HCEC 1CT (cell line): ENCODE results near the gene WASL.
A peak's percentile ranks its signal among the peaks of the same experiment; 100 is the strongest.
"Not testable (repeated sequence)": the region's sequence is repeated elsewhere in the genome, so short reads cannot be mapped to it uniquely, and the experiment has no call there.

Experiments
- DNase-seq: peaks from one replicate; pipeline ENCODE4 v3.0.0-alpha.2; 2017

Gene WASL

DNA sequence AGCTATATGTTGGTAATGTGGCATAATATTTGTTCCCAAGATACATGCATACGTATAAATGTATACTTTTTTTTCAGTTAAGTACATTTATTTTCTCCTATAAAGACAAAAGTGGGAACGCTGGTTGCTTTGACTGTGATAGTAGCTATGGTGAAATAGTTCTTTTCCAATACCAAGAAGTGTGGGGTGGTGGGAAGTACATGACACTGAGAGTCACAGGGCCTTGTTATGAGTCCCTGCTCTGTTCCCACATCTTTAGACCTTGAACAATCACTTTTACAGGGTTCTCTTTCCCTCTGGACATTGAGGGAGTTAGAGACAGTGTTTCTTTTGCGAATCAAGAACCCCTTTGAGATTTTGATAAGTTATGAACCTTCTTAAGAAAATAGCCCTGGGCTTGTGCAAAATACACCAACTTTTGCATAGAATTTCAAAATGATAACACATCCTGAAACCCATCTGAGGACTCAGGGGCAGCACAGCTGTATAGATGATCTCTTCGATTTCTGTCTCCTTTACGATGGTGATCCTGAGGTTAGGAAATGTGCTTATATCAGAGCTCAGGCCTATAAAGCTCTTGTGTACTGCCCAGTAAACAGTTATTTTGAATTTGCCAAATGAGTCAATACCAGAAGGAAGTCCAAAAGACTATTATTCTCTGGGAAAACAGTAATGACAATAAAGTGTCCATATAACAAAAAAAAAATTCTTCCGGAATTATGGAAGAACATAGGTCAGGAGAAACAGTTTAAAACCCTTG lies 92.1 kb downstream of the WASL start:
- no peak for DNase-seq

DNA sequence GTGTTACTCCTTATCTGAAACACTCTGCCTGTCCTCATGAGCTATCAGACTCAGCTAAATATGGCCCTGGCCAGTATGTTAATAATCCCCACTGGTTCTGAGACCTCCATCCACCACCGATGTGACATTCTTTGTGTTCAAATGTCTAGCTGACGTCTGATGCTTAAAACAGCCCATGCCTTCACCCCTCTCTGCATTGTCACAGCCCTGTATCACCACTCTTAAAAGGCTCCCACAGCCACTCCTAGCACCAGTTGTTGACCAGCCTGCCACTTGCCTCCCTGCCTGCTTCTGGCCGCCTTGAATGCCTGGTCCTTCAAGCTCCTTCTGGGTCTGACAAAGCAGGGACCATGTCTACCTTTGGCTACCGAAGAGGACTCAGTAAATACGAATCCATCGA lies 93.2 kb downstream of the WASL start, which contains the start of gene LMOD2:
LMOD2 (plus strand) TSS at position 253 of the 400 bp plus-strand sequence; CDS start at position 351, 98 bp downstream.
- no peak for DNase-seq

DNA sequence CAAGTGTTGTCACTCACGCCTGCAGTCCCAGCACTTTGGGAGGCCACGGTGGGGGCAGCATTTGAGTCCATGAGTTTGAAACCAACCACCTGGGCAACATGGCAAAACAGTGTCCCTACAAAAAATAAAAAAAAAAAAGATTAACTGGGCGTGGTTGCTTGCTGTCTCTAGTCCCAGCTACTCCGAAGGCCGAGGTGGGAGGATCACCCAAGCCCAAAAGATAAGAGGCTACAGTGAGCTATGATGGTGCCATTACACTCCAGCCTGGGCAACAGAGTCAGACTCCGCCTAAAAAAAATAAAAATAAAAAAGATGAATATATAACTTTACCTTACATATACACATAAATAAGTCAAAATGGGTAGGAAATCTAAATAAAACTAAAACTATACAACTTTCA lies 95.6 kb downstream of the WASL start:
- no peak for DNase-seq

DNA sequence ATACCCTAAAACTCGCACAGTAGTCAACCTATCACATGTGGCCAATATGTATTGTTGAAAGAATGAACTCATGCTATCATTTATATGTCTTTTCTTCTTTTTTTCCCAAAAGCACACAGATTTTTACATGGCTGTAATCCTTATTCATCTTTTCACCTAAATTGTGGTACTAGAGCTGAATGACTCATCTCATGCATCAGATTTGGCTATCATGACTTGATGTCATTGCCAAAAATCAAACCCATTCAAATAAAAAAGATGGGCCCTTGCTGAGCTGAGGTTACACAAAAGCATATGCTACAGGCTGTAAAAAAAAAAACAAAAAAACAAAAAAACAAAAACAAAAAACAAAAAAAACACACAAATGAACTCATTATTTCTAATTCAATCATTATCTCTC lies 96.4 kb downstream of the WASL start:
- no peak for DNase-seq

DNA sequence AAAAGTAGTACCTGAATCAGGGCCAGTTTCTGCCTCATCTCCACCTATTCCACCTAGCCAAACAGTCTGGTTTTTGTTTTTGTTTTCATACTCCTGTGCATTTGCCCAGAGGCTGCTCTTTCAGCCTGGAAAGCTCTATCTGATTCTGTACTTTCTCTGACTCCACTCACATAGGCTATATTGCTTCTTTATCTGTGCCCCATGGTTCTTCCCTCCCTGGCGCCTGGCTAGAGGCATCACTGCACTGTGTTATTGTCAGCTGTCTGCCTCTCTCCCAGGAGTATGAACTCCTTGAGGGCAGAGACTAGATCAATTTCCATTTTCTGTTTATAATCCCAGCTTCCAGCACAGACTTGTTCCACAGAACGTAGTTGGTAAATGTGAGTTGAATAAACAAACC lies 98.2 kb downstream of the WASL start:
- no peak for DNase-seq

DNA sequence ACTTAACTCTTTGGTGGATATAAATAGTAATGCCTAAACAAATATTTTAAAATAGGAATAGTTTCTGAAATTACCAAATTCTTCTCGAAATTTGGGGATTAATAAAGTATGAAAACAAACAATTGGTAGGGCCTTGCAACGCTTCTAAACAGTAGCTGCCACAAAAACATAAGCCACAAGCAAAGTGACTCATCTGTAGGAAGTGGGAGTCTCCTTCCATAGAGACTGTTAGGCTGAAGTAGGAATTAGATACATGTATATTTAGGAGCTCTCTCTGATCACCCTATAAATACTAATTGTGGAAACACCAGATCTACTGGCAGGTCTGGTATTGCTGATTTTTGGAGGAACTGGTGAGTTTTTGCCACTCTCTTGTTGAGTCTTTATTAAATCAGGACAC lies 98.8 kb downstream of the WASL start:
- peak; percentile 54 for DNase-seq

DNA sequence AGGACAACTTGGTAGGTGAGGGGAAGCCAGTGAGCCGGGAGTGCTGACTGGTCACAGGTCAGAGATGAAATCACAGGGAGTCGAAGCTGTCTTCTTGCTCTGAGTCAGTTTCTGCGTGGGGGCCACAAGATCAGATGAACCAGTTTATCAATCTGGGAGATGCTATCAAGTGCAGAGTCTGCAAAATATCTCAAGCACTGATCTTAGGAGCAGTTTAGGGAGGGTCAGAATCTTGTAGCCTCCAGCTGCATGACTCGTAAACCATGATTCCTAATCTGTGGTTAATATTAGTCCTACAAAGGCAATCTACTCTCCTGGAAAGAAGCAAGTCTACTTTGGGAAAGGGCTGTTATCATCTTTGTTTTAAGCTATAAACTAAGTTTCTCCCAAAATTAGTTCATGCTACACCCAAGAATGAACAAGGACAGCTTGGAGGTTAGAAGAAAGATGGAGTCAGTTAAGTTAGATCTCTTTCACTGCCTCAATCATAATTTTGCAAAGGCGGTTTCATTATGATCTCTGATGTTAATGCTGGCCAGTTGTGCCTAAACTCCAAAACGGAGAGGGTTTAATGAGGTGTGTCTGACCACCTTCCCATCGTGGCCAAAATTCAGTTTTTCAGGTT lies 101.6 kb downstream of the WASL start:
- DNase-seq, result no peak

DNA sequence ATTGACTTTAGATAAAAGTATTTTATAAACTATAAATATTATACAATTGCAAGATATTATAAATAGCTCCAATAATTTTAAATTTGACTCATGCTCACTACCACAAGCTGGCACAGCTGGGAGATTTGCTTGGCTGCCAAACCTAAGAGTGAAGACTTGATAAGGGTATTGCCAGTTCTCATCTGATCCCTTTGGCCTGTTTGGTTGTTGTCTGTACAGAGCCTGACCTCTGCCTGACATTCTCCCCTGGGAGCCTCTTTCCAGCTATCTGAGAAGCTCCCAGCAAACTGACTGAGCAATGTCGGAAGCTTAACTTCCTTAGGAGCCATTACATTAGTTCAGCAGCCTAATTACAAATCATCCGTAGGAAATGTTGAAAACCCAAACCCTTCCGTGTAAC lies 103.3 kb downstream of the WASL start:
- DNase-seq, result no peak

DNA sequence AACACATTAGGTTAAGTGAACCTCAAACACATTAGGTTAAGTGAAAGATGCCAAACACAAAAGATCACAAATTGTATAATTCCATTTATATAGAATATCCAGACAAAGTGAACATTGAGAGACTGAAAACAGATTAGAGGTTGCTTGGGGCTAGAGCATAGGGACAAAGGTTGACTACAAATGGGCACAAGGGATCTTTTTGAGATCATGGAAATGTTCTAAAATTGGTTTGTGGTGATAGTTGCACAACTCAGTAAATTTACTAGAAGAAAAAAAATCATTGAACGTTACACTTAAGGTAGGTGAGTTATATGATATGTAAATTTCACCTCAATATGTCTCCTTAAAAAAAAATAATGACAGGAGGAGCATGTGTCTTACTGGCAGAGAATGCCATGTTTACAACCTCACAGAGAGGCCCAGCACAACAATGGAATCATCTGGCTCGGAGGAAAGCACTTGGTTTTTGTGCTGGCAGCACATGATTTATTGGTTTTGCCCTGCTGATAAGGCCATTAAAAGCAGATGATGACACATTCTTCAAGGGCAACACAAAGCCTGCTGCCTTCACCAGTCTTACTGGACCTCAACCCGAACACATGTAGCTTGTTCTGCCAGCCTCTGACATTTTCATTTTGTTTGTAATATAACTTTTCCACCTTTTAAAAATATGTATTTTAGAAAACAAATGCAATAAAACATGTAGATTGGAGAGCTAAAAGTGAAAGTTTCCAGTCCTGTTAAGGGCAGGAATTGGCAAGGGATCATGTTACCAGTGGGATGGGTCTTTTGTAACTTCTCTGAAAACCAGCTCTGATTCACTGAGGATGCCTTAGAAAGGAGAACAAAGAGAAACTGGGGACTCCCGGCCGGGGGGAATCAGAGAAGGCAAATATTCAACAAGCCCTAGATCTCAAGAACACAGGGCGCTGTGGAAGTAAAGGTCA lies 105.0 kb downstream of the WASL start:
- DNase-seq, result peak; percentile 54

DNA sequence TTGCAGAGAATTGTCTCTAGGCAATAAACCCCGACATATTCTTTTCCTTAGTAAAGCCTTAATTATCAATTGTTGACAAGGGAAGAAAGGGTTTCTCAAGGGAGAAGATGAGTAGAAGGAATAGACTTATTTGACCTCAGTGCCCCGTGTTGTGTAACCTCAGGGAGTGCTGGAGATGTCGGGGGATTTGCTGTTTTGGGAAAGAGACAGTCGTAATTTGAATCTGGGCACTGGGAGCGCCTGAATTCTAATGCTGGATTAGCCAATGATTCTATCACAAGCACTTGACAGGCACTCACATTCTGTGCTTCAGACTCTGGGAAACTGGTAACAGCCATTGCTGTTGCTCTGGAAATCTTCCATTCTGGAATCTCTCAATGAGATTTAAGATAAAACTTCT lies 106.9 kb downstream of the WASL start:
- DNase-seq, result no peak

DNA sequence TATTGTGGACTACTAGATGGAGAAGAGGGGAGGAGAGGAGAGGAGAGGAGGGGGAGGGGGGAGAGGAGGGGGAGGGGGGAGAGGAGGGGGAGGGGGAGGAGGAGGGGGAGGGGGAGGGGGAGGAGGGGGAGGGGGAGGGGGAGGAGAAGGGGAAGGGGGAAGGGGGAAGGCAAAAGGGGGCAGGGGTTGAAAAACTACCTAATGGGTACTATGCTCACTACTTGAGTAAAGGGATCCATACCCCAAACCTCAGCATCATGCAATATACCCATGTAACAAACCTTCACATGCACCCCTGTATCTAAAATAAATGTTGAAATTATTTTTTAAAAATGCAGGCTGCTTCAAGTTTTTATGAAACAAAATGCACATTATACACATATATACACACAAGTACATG lies 108.2 kb downstream of the WASL start:
- DNase-seq, result no peak

DNA sequence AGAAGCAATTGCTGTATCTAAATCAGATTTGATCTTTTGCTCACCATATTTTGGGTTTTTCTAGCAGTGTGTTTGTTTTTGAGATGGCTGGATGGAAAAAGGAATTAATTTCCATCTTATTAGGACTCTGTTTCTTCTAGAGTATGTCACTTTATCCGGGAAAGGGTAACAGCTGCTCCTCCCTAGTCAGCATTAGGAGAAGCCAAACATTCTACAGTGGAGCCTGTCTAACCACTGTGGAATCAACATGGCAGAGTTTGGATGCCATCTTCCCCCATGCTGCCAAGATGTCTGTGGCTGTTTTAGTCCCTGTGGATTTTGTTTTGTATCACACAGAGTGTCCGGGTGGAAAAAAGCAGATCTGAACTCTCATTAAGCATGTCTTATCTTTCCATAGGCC lies 109.2 kb downstream of the WASL start:
- no peak for DNase-seq

DNA sequence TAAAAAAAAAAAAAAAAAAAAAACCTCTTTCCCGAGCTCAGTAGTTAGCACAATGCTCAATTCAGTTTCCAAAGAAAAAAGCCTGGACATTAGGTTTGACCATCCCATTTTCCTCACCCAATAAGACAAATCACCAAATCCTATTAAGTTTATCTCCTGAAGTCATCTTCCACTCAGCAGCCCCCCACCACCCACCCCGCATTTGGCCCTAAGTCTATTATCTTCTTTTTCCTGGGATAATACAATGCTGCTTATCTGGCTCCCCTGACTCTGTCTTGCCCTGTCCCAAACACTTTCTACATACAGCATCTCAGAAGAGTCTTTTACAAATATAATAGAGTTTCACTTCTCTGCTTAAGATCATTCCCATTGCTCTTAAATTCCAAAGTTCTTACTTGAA lies 110.9 kb downstream of the WASL start:
- no peak for DNase-seq

DNA sequence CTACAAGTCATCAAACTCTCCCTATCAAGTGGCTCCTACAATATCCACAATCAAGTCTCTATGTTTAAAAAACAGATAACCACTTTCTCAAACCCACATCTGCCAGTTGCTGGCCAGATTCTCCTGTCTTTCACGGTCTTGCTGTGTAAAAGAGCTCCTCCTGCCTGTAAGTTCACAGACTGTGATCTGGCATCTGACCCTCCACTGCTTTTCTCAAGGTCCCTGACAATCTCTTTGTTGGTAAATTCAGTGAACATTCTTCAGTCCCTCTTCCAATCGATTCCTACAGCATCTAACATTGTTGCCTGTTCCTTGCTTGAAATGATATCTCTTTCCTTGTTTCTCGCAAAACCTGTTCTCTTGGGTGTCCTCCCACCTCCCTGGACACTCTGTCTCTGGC lies 111.6 kb downstream of the WASL start:
- DNase-seq, result no peak

DNA sequence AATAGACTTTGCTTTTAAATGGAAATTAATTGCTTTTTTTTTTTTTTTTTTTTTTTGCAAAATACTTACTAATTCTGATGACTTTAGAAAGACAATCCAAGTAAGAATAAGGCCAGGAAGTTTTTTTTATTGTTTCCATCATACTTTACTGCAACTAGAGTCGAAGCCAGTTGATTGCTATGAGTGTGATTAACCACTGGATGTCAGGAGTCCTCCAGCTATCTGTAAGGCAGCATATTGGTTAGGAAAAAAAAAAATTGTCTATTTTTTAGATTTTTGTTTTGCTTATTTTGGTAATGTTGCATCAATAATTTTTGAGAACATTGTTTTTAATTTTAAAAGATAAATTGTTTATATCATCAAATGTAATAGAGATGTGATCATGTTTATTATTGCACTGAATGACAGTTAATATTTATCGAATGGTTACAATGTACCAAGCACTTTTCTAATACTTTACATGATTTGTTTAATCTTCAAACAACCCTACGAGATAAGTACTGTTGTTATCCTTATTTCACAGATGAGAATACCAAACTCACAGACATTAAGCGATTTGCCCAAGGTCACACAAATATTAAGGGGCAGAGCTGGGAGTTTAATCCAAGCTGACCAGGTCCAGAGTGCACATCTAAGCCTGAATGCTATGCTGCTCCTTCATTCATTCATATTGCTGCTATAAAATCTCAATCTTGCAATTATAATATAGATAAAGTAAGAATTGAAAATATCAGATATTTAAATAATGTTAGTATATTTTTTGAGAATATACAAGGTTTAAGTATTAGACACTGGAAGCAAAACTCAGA lies 113.0 kb downstream of the WASL start:
- peak; percentile 54 for DNase-seq

DNA sequence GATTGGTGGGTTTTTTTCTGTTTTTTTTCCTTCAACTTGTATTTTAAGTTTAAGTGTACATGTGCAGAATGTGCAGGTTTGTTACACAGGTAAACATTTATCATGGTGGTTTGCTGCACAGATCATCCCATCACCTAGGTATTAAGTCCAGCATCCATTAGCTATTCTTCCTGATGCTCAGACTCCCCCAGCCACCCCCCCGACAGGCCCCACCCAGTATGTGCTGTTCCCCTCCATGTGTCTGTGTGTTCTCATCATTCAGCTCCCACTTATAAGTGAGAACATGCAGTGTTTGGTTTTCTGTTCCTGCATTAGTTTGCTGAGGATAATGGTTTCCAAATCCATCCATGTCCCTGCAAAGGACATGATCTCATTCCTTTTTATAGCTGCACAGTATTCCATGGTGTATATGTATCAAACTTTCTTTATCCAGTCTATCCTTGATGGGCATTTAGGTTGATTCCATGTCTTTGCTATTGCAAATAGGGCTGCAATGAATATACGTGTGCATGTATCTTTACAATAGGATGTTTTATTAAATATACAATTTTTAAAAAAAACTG lies 114.7 kb downstream of the WASL start:
- DNase-seq, result not testable (repeated sequence)

DNA sequence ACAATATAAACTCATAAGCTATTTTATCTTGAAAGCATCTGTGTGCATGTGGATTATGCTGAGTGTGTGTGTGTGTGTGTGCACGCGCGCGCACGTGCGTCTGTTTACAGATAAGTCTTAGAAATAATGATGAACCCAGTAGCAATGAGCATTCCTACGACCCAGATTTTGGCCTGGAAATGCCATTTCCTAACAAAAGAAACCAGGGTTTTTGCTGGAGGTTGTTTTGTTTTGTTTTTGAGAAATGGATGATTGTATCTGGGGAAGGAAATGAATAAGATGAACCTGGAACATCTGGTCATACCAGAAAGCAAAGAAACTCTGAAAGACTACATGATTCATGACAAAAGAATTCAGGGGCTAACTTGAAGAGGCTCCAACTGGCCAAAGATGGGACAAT lies 115.2 kb downstream of the WASL start:
- peak; percentile 90 for DNase-seq

DNA sequence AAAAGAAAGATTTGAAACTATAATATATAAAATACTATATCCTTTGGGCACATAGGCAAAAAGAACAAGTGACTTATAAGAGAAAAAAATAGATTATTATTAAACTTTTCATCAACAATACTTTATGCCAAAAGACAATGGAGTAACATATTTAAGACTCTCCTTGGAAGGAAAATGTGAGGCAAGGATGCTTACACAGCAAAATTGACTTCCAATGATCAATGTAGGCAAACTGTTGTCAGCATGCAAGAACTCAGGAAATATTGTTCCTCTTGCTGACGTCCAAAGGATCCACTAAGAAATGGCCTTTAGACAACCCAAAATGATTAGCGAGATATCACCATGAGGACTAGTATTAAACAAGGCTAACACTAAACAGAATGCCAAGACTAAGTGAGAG lies 116.0 kb downstream of the WASL start:
- no peak for DNase-seq
